ENCODE data around the gene PRM2.

GRCh38 chr16:11238272-11239202 is 37.7 kb downstream of the PRM2 start:
- TF ChIP-seq CTCF (IDR thresholded peaks at IDR 0.05) = no peak
- TF ChIP-seq POLR2A (IDR thresholded peaks at IDR 0.05) = no peak
